Calu3 (cell line): ENCODE results near the gene LPCAT2. TPM values are rescaled to one million over a fixed set of nuclear protein-coding genes. Genes with fewer than 3 reads are reported as not detected.

Experiments
- BruUV-seq: library from RNA; stranded (reverse); fragments of 400-500 nt; replicated peaks from 2 replicates; lab custom pipeline; 2021; lab: Mats Ljungman, UMichigan
- CTCF ChIA-PET: fragments of 300-600 bp; sonication (Branson Sonifier 250); formaldehyde crosslinking; loops from one replicate; lab custom pipeline; 2022; ENCODE audit warnings: antibody characterized with exemption; lab: Charles Lee
- DNase-seq: peaks from one replicate; pipeline ENCODE4 v3.0.0; 2022
- H3K27ac Mint-ChIP-seq: one replicate; pipeline ENCODE4 v1.8.0; 2022; ENCODE audit warnings: mixed read lengths; ENCODE audit not compliant: unreplicated experiment
- H3K27me3 Mint-ChIP-seq: one replicate; pipeline ENCODE4 v1.8.0; 2022; ENCODE audit warnings: mixed read lengths; ENCODE audit not compliant: unreplicated experiment
- H3K36me3 Mint-ChIP-seq: one replicate; pipeline ENCODE4 v1.8.0; 2022; ENCODE audit warnings: mild to moderate bottlenecking, moderate library complexity, mixed read lengths; ENCODE audit not compliant: insufficient read depth, unreplicated experiment
- H3K4me1 Mint-ChIP-seq: one replicate; pipeline ENCODE4 v1.8.0; 2022; ENCODE audit warnings: mild to moderate bottlenecking, low read depth, mixed read lengths; ENCODE audit not compliant: unreplicated experiment
- H3K4me3 Mint-ChIP-seq: one replicate; pipeline ENCODE4 v1.8.0; 2022; ENCODE audit warnings: mild to moderate bottlenecking, low read depth, moderate library complexity, mixed read lengths; ENCODE audit not compliant: unreplicated experiment
- H3K9me3 Mint-ChIP-seq: one replicate; pipeline ENCODE4 v1.8.0; 2022; ENCODE audit warnings: low read depth, mixed read lengths; ENCODE audit not compliant: unreplicated experiment
- CTCF ChIP-seq: fragments of 200-600 bp; IDR thresholded peaks from one replicate; pipeline ENCODE4 v1.8.0; 2022; ENCODE audit warnings: antibody characterized with exemption; ENCODE audit not compliant: unreplicated experiment
- intact Hi-C: fragments of 100-400 bp; cut with micrococcal nuclease; formaldehyde crosslinking; loops from one replicate; pipeline ENCODE4 v1.10.0; 2022; ENCODE audit not compliant: unreplicated experiment
- total RNA-seq: library from RNA; stranded (reverse); gene quantifications from 2 replicates; pipeline ENCODE4 v1.2.3, GENCODE V29; 2022

LPCAT2 gene
- total RNA-seq, 1 experiment from 2014 or later: 10.0 TPM

DNA sequence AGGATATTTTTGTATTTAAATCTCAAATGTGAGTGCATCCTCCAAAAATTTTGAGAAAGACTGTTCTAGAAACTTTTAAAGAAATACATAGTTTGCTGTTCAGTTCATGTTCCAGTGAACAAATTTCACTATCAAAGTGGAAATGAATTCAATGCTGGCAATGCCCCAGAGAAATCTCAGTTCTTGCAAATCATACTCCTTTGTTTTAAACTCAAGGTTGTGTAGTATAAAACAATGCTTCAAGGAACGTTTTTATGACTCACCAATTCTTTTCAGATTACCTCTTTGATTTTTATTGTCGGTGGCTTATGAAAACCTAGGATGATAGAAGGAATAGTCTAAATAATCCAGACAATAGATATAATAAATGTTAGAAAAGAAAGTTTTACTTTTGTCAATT is 17.6 kb downstream of the LPCAT2 start:
- no peaks in the 10 kb centered on the region for H3K9me3 Mint-ChIP-seq
- H3K4me1 Mint-ChIP-seq: no peaks in the 10 kb centered on the region
- intact Hi-C loops: no loop called here

DNA sequence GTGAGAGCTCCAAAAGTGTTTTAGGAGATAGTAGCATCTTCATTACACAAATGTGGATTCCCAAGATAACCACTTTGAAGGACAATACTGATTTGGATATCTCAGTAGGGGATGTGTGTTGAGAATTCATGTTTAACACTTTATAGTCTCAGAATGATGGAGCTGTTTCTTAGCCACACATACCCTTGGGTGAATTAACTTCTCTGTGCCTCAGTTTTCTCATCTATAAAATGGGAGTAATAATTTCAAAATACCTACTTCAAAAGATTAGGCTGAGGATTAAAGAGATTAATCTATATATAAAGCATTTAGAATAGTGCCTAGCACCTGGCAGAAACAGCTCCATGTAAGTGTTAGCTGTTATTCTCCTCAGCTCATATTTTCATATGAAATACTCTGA is 19.0 kb downstream of the LPCAT2 start:
- TF ChIP-seq CTCF: no peak
- CTCF ChIA-PET: interaction anchor here (0.6 to 1.8 kb wide), 3 partner anchors 11 to 1992 kb away, joined by 3 to 4 read pairs (median 4); no protein-coding TSS in a partner anchor
- H3K4me1 Mint-ChIP-seq: no peaks in the 10 kb centered on the region
- no peaks in the 10 kb centered on the region for H3K27me3 Mint-ChIP-seq
- DNase-seq: no peak
- no peak overlapping the region for H3K4me3 Mint-ChIP-seq
- no peaks in the 10 kb centered on the region for H3K36me3 Mint-ChIP-seq
- no peaks in the 10 kb centered on the region for H3K9me3 Mint-ChIP-seq
- intact Hi-C loops: no loop called here
- no peak overlapping the region for H3K27ac Mint-ChIP-seq
- BruUV-seq: no TSS peak

More for the DNA sequence above, 17.6 kb downstream of the LPCAT2 start:
- TF ChIP-seq CTCF: no peak
- no peaks in the 10 kb centered on the region for H3K27me3 Mint-ChIP-seq
- no peaks in the 10 kb centered on the region for H3K36me3 Mint-ChIP-seq
- no TSS peak for BruUV-seq
- no peak overlapping the region for H3K27ac Mint-ChIP-seq
- H3K4me3 Mint-ChIP-seq: no peak overlapping the region
- CTCF ChIA-PET: no interaction called here
- DNase-seq: no peak

- Mint-ChIP-seq H3K36me3 (no peaks in the 10 kb centered on the region), H3K4me1 (no peaks in the 10 kb centered on the region), H3K27me3 (no peaks in the 10 kb centered on the region), H3K27ac (no peak overlapping the region), H3K9me3 (no peaks in the 10 kb centered on the region), H3K4me3 (no peak overlapping the region)
- no TSS peak for BruUV-seq
- no peak for TF ChIP-seq CTCF
- intact Hi-C loops: no loop called here
- CTCF ChIA-PET: interaction anchor here (1.8 kb wide), 1 partner anchor 64 kb away, joined by 4 read pairs; no protein-coding TSS in a partner anchor
- no peak for DNase-seq
Measured at GRCh38 chr16:55529018-55529417, 20.1 kb downstream of the LPCAT2 start.

DNA sequence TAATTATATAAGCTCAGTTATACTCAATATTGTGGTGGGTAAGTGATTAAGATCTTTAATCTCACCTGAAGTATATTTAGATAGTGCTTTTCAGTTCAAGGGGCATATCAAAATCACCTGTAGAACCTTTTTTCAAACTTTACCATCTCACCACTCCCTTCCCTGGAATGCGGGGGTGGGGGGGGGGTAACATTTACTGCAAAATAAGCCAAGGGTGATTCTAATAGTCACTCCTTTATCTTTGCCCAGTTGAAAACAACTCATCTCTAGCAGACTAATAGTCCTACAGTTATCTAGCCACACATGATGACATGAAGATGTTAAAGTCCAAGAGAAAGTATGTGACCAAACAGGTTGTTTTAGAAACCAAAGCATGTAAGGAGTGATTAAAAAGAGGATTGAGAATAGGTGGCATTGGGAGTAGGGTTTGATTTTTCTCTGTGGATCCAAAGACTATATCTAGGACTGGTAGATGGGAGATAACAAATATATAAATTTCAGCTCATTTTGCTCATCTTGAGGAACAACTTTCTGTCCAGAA is 21.5 kb downstream of the LPCAT2 start:
- no peak for DNase-seq
- no peak overlapping the region for H3K27ac Mint-ChIP-seq
- CTCF ChIA-PET: no interaction called here
- no TSS peak for BruUV-seq
- intact Hi-C loops: no loop called here
- TF ChIP-seq CTCF: no peak
- H3K4me3 Mint-ChIP-seq: no peak overlapping the region
- H3K4me1 Mint-ChIP-seq: no peaks in the 10 kb centered on the region
- no peaks in the 10 kb centered on the region for H3K9me3 Mint-ChIP-seq
- no peaks in the 10 kb centered on the region for H3K27me3 Mint-ChIP-seq
- H3K36me3 Mint-ChIP-seq: no peaks in the 10 kb centered on the region
